Upper lobe of left lung (tissue), 6 donors: Measurements from ENCODE around the gene ADAMTS17. TPM values are rescaled to one million over a fixed set of nuclear protein-coding genes. Genes with fewer than 3 reads are reported as not detected.

Experiments used
- ATAC-seq, 2 donors: fragments of 200-7000 bp; cut with Tn5 transposase; one replicate each; pipeline ENCODE4 v1.9.1; 2022; ENCODE audit warnings: mild to moderate bottlenecking in 2 of 2, moderate library complexity in 2 of 2; ENCODE audit not compliant: low FRiP score in 2 of 2
- DNase-seq, 2 donors: peaks; one replicate each; pipeline ENCODE4 v3.0.0-alpha.2; 2019 to 2020
- H3K27ac ChIP-seq, 4 donors: fragments of 200-600 bp; sonication (generic); one replicate each; pipeline ENCODE4 v1.5.1; 2016 to 2019
- H3K27me3 ChIP-seq, 4 donors: fragments of 200-600 bp; sonication (generic); one replicate each; pipeline ENCODE4 v1.5.1; 2017 to 2019
- H3K36me3 ChIP-seq, 4 donors: fragments of 200-600 bp; sonication (generic); one replicate each; pipeline ENCODE4 v1.5.1; 2016 to 2019
- H3K4me1 ChIP-seq, 4 donors: fragments of 200-600 bp; sonication (generic); one replicate each; pipeline ENCODE4 v1.5.1; 2018 to 2019
- H3K4me3 ChIP-seq, 4 donors: fragments of 200-600 bp; sonication (generic); one replicate each; pipeline ENCODE4 v1.5.1; 2017 to 2019; ENCODE audit warnings: mild to moderate bottlenecking in 2 of 4, moderate library complexity in 1 of 4
- H3K9me3 ChIP-seq, 4 donors: fragments of 200-600 bp; sonication (generic); one replicate each; pipeline ENCODE4 v1.5.1; 2018 to 2019
- EP300 ChIP-seq, 4 donors: sonication (generic); formaldehyde crosslinking; IDR thresholded peaks; one replicate each; pipeline ENCODE4 v1.5.1; 2017; ENCODE audit warnings: antibody characterized with exemption in 4 of 4, control low read depth in 2 of 4
- POLR2A ChIP-seq, 4 donors: fragments of 450-650 bp; IDR thresholded peaks; one replicate each; pipeline ENCODE4 v1.5.1; 2016 to 2017; ENCODE audit warnings: antibody characterized with exemption in 4 of 4, mild to moderate bottlenecking in 2 of 4
- POLR2AphosphoS5 ChIP-seq, 2 donors: sonication (generic); formaldehyde crosslinking; IDR thresholded peaks; one replicate each; pipeline ENCODE4 v1.5.1; 2017; ENCODE audit warnings: antibody characterized with exemption in 2 of 2
- WGBS, 2 donors: methylation state at CpG; one replicate each; pipeline ENCODE4 v1.1.5; 2017 to 2018; 5-methylcytosine and 5-hydroxymethylcytosine counted together
- total RNA-seq, 6 donors: library from RNA; depleted of rRNA in 4 of 6; stranded (reverse); fragments of >200 nt in 4 of 6; gene quantifications; one replicate each; pipeline versions ENCODE4 v1.1.0 to v1.2.1, GENCODE V29; 2016 to 2021
- TF ChIP-seq, protein P1 (sequence below), 6 experiments: fragments of 450-650 bp in 4 of 6; fragments of 200-600 bp in 2 of 6; sonication (generic) in 2 of 6; IDR thresholded peaks; one replicate each; pipeline ENCODE4 v1.5.1; 2016 to 2019; ENCODE audit warnings: antibody characterized with exemption in 6 of 6
- donor health status: DM: no; HTN: no; CAD: no; lungs with moderate emphysema.
- donor health status: DM: no; HTN: yes; CAD: no; lungs with severe emphysema.

Gene ADAMTS17
- total RNA-seq, 6 donors from 2014 or later = 3.2 to 11.5 (median 5.7) TPM

DNA sequence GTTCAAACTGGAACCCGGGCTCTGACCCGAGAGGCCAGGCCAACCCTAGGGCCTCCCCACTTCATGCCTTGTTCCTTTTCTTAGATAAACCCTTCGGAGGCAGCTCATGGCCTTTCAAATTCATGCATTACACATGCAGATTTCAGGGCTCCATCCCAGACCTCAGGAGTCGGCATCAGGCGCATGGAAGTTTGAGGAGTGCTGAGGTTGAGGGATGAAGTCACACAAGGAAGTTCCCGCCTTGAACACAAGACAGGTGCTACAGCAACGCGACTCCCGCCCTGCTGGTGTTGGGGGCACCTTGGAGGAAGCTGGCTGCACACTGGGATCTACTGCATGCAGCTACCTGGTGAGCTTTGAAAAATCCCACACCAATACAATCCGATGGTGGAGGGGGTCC, 363.3 kb downstream of the ADAMTS17 start:
- 75 to 77% methylated on average over 10 of the region's 10 CpGs for WGBS, 2 donors
- H3K4me1 ChIP-seq = peaks cover 0 to 5% (median 2%) of the 10 kb centered on the region in 4 donors
- no peak overlapping the region for H3K4me3 ChIP-seq
- TF ChIP-seq EP300 (IDR thresholded peaks at IDR 0.05) = no peak
- no peak for TF ChIP-seq POLR2A (IDR thresholded peaks at IDR 0.05)
- no peak for TF ChIP-seq POLR2AphosphoS5 (IDR thresholded peaks at IDR 0.05)
- no peaks in the 10 kb centered on the region for H3K9me3 ChIP-seq
- no peaks in the 10 kb centered on the region for H3K27me3 ChIP-seq
- no peak for ATAC-seq
- no peak overlapping the region for H3K27ac ChIP-seq
- no peaks in the 10 kb centered on the region for H3K36me3 ChIP-seq
- no peak for DNase-seq

DNA sequence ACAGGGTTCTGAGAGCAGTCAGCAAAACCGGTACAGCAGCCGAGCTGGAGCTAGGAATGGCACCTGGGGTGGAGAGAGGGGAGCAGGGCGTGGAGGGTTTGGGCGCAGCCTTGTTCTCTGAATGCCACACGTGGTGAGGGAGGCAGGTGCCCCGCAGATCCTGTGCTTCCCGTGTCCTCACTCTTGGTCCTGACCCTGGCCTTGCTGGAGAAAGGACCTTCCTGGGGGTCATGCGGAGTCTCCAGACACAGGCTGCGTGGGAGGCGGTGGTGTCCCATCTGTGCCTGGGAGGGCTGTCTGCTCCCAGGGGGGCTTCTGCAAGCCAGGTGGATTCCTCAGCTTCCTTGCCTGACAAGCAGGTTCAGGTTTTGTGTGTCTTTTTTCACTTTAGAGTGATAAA, 363.8 kb downstream of the ADAMTS17 start:
- DNase-seq (no peak), ATAC-seq (no peak)
- H3K27ac ChIP-seq = no peak overlapping the region
- 61 to 75% methylated on average over 6 to 9 of the region's 10 CpGs for WGBS, 2 donors
- no peaks in the 10 kb centered on the region for H3K4me1 ChIP-seq
- H3K9me3 ChIP-seq = no peaks in the 10 kb centered on the region
- TF ChIP-seq EP300 (IDR thresholded peaks at IDR 0.05) (no peak), POLR2A (IDR thresholded peaks at IDR 0.05) (no peak), POLR2AphosphoS5 (IDR thresholded peaks at IDR 0.05) (no peak)
- TF ChIP-seq, protein P1, sequence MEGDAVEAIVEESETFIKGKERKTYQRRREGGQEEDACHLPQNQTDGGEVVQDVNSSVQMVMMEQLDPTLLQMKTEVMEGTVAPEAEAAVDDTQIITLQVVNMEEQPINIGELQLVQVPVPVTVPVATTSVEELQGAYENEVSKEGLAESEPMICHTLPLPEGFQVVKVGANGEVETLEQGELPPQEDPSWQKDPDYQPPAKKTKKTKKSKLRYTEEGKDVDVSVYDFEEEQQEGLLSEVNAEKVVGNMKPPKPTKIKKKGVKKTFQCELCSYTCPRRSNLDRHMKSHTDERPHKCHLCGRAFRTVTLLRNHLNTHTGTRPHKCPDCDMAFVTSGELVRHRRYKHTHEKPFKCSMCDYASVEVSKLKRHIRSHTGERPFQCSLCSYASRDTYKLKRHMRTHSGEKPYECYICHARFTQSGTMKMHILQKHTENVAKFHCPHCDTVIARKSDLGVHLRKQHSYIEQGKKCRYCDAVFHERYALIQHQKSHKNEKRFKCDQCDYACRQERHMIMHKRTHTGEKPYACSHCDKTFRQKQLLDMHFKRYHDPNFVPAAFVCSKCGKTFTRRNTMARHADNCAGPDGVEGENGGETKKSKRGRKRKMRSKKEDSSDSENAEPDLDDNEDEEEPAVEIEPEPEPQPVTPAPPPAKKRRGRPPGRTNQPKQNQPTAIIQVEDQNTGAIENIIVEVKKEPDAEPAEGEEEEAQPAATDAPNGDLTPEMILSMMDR (IDR thresholded peaks at IDR 0.05) = no peak
- H3K4me3 ChIP-seq = no peak overlapping the region
- no peaks in the 10 kb centered on the region for H3K36me3 ChIP-seq
- H3K27me3 ChIP-seq = no peaks in the 10 kb centered on the region

DNA sequence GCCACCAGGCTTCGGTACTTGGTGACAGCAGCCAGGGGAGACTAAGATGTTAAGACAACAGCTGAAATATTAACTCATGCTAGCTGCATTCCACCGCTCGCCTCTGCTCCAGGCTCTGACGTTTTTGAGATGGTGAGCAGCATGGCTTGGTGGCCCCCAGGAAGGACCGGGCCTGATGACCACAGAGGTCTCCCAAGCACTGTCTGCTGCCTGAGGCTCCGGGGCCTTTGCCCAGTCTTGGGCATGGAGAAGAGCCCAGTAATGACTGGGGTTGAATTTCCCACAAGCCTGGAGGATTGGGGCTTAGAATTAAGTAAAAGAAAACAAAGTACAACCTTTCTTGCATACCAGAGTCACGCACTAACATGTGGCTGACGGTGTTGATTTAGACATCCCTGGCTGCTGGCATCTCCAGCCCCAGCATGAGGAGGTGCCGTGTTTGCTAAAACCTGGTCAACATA, 364.9 kb downstream of the ADAMTS17 start:
- Histone ChIP-seq H3K27me3 (no peaks in the 10 kb centered on the region), H3K36me3 (no peaks in the 10 kb centered on the region), H3K4me1 (no peaks in the 10 kb centered on the region), H3K27ac (no peak overlapping the region), H3K9me3 (no peaks in the 10 kb centered on the region), H3K4me3 (no peak overlapping the region)
- 84 to 89% methylated on average over 9 of the region's 9 CpGs for WGBS, 2 donors
- ATAC-seq = no peak
- no peak for DNase-seq
- TF ChIP-seq POLR2A (IDR thresholded peaks at IDR 0.05) = no peak
- no peak for TF ChIP-seq EP300 (IDR thresholded peaks at IDR 0.05)
- TF ChIP-seq, protein P1 (IDR thresholded peaks at IDR 0.05) = no peak
- no peak for TF ChIP-seq POLR2AphosphoS5 (IDR thresholded peaks at IDR 0.05)

DNA sequence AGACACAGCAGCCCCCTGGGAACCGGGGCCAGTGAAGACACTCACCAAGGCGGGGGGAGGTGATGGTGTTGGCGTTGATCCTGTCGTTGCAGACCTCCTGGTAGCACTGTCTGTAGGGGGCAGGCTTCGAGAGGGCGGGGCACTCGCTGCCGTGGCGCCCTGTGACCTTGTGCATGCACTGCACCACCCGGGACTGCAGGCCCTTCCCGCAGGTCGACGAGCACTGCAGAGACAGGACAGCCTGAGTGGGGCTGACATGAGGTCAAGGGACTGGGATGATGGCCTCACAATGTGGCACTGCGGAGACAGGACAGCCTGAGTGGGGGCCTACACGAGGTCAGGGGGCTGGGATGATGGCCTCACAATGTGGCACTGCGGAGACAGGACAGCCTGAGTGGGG, 365.8 kb downstream of the ADAMTS17 start:
- WGBS, 2 donors = 88 to 89% methylated on average over 5 to 16 of the region's 16 CpGs

DNA sequence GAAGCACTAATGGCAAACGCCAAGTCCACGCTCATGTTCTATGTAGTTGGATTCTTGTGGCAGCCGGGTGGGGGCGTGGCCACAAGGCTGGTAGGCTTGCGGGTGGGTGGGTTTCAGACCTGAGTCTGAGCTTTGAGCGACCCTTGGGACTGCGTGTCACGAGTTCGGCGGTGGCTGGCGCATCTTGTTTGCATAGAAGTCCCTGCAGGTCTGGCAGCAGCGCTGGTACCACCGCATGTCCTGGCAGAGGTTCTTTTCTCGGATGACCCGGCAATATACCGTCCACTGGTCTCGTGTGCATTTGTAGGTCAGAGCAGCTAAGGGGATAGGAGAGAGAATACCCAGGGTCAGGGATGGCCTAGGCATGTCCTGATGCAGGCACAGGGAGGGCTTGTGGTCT, 367.5 kb downstream of the ADAMTS17 start:
- no peaks in the 10 kb centered on the region for H3K27me3 ChIP-seq
- H3K27ac ChIP-seq = no peak overlapping the region
- H3K4me1 ChIP-seq = no peaks in the 10 kb centered on the region
- ATAC-seq = peak in 1 of 2 donors; percentile 9
- H3K9me3 ChIP-seq = no peaks in the 10 kb centered on the region
- no peak for DNase-seq
- no peak overlapping the region for H3K4me3 ChIP-seq
- 94 to 99% methylated on average over 16 to 17 of the region's 17 CpGs for WGBS, 2 donors
- TF ChIP-seq POLR2A (IDR thresholded peaks at IDR 0.05) (no peak), EP300 (IDR thresholded peaks at IDR 0.05) (no peak), POLR2AphosphoS5 (IDR thresholded peaks at IDR 0.05) (no peak)
- TF ChIP-seq, protein P1 (IDR thresholded peaks at IDR 0.05) = no peak
- no peaks in the 10 kb centered on the region for H3K36me3 ChIP-seq

More for the DNA sequence above, 365.8 kb downstream of the ADAMTS17 start:
- no peak overlapping the region for H3K4me3 ChIP-seq
- no peak for TF ChIP-seq EP300 (IDR thresholded peaks at IDR 0.05)
- TF ChIP-seq, protein P1 (IDR thresholded peaks at IDR 0.05) = no peak
- no peak for TF ChIP-seq POLR2AphosphoS5 (IDR thresholded peaks at IDR 0.05)
- TF ChIP-seq POLR2A (IDR thresholded peaks at IDR 0.05) = no peak
- no peak overlapping the region for H3K27ac ChIP-seq
- ATAC-seq = peak in 1 of 2 donors; percentile 58
- no peaks in the 10 kb centered on the region for H3K4me1 ChIP-seq
- H3K27me3 ChIP-seq = no peaks in the 10 kb centered on the region
- no peaks in the 10 kb centered on the region for H3K36me3 ChIP-seq
- H3K9me3 ChIP-seq = no peaks in the 10 kb centered on the region
- DNase-seq = no peak
